HG03575 (cell line): ENCODE results near the gene NECAB2.

Experiments used
- ATAC-seq: cut with Tn5 transposase; IDR thresholded peaks from one replicate; pipeline ENCODE4 v1.9.1; 2021; ENCODE audit not compliant: unreplicated experiment, insufficient number of reproducible peaks, low FRiP score; ENCODE audit errors: extremely low read depth

Gene NECAB2

DNA sequence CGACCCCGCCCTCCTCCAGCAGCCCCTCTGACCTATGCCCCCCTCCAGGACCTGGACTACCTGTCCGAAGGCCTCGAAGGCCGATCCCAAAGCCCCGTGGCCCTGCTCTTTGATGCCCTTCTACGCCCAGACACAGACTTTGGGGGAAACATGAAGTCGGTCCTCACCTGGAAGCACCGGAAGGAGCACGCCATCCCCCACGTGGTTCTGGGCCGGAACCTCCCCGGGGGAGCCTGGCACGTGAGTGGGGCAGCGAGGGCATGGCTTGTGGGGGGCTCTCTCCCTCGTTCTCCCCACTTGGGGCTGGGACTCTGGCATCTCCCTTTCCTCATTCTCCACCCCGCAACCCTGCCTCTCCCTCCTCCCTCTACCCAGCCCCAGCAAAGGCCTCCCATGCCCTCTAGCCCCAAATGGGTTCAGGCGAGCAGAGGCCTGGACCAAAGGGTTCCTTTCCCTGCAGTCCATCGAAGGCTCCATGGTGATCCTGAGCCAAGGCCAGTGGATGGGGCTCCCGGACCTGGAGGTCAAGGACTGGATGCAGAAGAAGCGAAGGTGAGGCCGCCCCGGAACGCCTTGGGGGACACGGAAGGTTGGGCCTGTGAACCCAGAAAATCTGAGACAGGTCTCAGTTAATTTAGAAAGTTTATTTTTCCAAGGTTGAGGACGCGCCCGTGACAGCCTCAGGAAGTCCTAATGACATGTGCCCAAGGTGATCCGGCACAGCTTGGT lies 7.4 kb upstream of the NECAB2 start:
- no peak for ATAC-seq

DNA sequence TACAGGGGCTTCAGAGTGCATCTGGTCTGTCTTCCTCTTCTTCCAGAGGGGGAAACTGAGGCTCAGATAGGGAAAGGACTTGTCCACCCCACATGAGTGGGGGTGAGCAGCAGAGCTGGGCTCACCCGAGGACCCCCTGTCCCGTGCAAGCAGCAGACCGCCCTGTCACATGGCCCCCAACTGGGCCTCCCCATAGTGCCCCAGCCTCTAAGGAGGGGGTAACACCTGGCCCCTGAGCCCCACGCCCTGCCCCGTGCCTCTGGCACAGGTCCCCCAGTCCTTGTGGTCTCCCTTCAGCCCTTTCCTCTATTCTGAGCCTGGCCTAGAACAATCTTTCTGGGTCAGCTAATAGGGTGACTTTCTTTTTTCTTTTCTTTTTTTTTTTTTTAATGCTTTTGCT lies 6.5 kb upstream of the NECAB2 start:
- ATAC-seq = no peak

DNA sequence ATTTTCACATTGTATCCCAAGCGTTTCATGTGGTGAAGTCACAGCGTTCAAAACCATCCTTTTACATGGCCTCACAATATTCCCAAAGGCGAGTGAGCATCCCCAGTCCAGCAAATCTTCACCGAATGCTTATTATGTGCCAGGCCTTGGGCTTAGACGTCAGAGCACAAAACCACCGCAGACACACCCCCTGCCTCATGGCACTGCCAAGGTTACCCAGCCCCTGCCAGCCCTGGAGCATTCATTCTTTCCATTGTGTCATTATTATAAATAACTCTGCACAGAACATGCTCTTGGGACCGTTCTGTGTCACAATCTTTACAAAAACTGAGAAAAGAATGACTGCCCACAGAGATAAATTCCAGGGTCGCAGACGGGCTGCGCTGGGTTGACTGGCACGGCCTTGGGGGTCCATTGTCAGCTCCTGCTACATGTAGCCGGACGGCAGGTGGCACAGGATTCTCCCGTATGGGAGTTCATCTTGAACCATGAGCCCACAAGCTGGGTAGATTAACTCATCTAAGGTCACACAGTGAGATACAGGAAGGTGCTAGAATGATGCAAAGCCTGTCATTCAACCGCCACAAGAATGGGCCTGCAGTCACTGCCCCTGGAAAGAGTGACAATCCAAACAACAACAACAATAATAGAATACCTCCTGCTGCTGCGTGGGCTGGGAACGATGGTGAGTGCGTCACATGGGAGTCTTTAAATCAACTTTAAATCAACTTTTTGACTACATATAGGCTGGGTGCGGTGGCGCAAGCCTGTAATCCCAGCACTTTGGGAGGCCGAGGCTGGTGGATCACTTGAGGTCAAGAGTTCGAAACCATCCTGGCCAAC lies 4.5 kb upstream of the NECAB2 start:
- no peak for ATAC-seq

DNA sequence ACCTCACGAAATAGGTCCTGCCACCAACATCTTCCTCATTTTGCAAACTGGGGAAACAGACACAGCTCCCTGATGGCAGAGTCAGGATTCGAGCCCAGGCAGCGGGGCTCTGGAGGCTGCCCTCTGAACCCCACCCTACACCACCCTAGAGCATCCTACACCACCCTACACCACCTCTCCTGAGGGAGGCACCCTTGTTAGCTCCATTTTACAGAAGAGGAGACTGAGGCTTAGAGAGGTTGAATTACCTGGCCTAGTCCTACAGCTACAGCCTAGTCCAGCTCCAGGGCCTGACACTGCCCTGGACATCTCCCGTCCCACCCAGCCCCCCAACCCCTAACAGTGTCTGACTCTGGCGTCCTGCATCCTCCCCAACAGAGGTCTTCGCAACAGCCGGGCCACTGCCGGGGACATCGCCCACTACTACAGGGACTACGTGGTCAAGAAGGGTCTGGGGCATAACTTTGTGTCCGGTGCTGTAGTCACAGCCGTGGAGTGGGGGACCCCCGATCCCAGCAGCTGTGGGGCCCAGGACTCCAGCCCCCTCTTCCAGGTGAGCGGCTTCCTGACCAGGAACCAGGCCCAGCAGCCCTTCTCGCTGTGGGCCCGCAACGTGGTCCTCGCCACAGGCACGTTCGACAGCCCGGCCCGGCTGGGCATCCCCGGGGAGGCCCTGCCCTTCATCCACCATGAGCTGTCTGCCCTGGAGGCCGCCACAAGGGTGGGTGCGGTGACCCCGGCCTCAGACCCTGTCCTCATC lies 3.2 kb upstream of the NECAB2 start:
- no peak for ATAC-seq

DNA sequence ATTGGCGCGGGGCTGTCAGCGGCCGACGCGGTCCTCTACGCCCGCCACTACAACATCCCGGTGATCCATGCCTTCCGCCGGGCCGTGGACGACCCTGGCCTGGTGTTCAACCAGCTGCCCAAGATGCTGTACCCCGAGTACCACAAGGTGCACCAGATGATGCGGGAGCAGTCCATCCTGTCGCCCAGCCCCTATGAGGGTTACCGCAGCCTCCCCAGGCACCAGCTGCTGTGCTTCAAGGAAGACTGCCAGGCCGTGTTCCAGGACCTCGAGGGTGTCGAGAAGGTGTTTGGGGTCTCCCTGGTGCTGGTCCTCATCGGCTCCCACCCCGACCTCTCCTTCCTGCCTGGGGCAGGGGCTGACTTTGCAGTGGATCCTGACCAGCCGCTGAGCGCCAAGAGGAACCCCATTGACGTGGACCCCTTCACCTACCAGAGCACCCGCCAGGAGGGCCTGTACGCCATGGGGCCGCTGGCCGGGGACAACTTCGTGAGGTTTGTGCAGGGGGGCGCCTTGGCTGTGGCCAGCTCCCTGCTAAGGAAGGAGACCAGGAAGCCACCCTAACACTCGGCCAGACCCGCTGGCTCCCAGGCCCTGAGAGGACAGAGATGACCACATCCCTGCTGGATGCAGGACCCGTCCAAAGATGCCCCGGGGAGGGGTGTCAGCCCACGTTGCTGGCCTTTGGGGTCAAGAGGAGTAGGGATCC lies 2.4 kb upstream of the NECAB2 start:
- no peak for ATAC-seq

DNA sequence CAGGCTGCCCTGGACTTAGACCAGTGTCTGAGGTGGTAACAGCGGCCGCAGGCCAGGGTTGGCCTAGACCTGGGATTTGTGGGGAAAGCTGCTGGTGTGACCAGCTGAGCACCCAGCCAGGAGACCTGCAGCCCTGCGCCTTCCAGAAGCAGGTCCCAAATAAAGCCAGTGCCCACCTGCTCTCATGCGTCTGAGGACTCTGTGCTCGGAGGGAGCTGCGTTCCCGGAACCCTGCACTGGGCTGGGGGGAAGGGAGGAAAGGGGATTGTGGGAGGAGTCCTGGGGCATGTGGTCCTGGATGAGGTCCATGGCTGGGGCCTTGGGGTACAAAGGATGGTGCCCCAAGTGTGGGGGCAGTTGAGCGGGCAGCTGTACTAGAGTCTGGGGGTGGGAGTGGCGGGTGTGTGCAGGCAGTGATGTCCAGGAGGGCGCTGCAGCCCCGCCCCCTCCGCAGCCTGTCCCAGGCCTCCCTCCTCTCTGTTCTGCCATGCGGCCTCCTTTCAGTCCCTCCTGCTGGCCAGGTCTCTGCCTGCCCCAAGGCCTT lies 1.8 kb upstream of the NECAB2 start:
- ATAC-seq = no peak

DNA sequence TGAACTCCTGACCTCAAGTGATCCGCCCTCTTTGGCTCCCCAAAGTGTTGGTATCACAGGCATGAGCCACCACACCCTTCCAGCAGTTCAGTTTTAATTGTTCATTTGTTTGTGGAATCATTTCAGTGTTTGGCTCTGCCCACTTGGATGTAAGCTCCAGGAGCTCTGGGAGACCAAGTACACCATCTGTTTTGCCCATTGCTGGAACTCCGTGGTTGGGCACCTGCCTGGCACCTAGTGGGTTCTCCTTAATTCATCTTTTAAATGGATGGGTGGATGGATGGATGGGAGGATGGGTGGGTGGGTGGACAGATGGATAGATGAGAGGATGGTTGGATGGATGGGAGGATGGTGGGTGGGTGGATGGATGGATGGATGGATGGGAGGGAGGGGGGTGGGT lies 953 bp upstream of the NECAB2 start:
- ATAC-seq = no peak

DNA sequence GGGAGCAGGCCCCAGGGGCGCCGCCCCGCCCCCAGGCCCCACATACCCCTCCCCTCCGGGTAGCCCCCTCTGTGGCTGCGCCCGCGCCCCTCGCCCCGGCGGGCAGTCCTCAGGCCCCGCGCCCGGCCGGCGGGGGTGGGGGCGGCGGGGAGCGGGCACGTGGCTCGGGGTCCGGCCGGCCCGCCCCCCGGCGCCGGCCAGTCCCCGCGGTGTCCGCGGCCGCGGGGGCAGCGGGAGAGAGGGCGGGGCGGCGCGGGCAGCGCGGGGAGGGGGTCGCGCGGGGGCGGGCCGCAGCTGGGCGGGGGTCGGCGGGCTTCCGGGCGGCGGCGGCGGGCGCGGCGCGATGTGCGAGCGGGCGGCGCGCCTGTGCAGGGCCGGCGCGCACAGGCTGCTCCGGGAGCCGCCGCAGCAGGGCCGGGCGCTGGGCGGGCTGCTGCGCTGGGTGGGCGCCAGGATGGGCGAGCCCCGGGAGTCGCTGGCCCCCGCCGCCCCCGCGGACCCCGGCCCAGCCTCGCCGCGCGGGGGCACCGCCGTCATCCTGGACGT lies 335 bp downstream of the NECAB2 start:
- ATAC-seq = no peak

DNA sequence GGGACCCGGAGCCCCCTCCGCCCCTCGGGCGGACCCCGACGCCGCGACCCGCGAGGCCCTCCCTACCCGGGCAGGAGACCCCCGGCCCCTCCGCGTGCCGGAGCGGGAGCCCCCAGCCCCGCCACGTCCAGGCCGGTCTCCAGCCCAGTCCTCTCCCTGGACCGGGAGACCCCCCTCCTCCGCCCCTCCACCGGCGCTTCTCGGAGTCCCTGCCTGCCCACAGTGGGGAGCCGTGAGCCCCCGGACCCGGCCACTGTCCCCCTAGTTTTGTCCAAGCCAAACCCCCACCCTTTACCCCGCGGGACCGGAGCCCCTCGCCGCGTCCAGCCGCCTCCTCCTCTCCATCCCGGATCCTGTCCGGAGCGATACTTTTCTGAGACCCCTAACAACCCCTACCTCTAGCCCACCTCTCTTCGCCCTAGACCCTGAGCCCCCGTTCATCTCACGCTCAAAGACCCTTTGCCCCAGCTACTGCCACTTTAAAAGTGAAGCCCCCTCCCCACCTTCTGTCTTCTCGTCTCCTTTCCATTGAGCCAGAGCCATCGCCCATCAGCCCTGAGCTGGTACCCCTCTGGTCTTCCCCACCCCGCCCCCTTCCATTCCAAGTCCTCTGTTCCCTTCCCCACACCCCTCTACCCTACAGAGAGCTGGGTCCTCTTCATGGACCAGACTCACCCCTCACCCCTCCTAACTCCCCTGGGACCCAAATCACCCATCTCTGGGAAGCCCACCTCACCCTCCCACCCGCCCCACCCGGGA lies 1.0 kb downstream of the NECAB2 start:
- ATAC-seq = no peak

DNA sequence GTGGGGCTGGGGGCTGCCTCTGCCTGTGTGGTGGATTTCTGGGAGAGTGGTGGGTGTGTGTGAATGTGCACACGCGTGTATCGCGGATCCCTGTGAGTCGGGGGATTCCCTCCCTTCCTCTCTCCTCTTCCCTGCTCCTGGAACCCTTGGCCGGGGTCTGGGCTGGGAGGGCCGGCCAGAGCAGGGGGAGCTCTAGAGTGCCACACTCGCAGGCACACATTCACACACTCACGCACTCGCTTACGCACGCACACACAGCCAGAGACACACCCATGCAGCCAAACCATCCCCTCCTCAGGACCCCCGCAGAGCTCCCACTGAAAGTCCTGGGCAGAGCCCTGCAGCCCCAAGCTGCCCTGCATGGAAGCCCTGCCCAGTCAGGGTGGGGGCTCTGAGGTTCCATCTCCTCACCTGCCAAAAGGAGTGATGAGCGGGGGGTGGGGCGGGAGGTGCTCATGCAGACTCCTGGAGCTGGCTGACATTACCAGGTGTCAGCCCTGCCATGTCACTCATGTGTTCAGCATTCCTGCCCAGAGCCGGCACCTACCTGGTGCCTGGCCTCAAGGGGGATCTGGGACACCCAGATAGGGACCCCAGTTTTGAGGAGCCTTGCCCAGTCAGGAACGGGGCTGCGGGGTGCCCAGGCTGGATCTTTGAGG lies 1.9 kb downstream of the NECAB2 start:
- ATAC-seq = no peak

DNA sequence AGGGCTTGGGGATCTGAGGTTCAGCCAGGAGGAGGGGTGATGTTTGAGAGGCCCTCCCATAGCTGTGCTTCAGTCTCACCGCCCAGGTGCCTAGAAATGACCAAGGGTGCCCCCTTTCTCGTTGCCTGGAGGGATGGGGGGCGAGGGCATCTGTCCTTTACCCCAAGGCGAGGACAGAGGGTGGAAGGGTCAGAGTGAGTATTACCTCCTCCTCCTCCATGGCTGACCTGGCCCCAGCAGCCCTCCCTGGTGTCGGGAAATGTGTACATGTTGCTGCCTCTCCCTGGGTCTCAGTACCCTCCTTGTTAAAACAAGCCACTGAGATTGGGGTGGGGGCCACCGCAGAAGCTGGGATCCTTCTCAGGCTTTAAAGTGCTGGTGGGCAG lies 2.4 kb downstream of the NECAB2 start:
- ATAC-seq = no peak

DNA sequence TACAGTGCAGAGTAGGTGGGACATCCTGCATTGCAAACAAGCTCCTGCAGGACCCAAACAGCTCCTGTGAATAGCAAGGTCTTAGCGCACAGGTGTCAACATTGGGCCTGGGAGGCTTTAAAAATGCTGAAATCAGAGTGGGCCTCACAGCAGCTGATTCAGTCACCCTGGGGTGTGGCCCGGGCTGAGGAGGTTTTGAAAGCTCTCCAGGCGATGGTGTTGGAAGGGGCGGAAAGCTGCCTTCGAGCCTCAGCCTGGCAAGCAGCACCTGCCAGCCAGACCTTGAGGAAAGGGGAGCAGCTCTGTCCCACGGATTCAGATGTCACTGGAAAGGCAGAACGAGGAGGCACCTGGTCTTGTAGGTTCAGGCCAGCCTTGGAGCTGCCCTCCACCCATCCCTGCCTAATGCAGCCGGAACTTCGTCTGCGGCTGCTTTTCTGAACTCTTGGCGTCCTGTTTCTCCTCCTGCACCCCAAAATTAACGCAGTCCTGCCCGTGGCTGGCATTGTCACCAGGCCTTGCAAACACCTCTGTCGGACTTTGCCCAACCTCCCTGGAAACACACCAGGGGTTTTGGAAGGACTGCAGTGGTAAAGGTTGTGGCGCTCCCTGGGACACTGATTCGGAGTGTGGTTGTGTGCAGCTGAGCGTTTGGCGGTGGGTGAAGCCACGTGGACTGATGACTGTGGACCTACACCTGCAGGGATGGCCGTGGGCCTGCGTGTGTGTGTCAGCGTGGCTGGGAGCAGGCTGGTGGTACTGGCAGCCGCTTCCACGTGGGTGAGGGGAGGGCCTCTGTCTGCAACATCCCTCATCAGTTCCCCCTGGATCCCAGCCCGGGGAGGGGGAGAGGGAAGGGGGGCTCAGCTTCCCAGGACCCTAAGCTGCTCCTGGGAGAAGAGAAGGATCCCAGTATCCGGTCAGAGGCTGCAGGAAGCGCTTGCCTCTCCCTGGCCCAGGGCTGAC lies 3.4 kb downstream of the NECAB2 start:
- ATAC-seq = no peak

DNA sequence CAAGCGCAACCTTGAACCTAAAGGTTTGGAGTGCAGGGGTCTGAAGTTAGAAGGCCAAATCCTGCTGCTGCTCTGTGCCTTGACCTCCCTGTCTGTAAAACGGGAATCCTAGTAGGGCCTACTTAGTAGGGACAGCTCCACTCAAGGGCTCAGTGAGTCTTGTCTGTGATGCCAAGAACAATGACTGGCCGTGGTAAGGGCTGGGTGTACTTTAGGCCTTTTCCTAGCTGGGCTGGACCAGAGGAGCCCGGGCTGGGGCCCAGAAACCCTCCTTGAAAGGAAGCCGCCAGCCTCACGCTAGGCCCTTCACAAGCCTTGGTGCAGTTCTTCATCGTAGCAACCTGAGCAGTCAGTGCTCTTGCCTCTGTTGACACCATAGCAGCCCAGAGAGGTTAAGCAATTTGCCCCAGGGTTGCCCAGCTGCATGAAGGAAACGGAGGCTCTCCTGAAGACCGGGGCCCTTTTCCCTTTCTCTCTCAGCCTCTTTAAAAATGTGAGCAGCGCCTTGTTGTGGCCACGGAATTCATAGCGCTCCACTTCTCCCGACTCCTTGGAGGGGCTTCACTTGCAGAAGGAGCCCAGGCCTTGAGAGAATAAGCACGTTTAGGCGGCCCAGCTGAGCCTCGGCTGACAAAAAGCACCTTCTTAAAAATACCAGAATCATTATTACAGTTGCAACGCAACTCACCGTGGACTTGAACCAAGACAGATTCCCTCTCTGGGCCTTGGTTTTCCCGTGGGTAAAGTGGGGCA lies 4.4 kb downstream of the NECAB2 start:
- ATAC-seq = no peak

DNA sequence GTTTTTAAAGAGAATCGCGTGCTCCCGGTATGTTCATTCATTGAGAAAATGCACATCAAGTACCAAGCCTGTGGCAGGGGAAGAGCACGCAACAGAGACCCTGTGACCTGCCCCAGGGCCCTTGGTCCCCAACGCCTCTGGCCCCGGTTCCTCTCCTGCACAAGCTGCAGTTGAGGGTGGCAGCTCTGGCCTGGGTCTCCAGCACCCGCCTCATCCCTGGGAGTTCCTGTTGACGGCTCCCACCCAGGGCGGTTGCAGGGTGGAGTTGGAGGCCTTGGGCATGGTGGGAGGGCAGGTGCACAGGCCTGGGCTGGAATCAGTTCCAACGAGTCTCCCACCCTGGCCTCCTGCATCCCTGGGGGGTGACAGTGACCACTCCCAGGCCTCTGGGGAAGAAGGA lies 5.0 kb downstream of the NECAB2 start:
- ATAC-seq = no peak

DNA sequence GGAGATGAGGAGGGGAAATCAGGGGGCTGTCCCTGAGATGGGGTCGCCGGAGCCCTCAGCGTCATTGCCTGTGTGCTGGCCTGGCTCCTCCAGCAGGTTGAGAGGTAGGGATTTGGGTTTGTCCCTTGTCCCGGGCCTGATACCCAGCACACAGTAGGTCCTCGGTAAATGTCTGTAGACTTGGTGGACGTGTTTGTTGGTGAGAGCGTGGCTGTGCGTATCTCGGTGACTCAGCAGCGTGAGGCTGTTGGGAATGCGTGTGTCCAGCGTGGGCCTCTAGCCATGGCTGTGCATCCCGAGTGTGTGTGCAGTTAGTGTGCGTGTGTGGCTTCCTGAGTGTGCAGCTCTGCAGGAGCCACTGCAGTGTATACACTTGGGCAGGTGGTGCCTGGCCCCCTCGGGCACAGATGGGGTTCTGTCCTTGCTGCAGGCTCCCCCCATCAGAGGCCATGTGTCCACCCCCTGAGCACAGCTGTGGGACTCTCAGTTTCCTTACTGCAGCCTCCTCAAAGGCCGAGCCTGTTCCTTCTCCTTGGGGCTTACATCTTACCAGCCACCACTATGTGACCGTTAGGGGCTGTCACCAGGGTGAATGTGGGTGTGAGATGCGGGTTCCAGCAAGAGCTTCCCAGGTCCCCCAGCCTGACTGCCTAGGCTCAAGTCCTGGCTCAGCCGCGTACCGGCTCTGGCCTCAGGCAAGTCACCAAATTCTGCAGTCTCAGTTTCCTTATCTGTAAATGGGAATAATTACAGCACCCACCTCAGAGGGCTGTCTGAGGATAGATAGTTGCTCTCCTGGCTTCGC lies 5.7 kb downstream of the NECAB2 start:
- ATAC-seq = no peak
